Spinal cord (tissue), 10 donors: ENCODE measurements around the gene TSPO. TPM values are rescaled to one million over a fixed set of nuclear protein-coding genes. Genes with fewer than 3 reads are reported as not detected.
"Not testable (repeated sequence)": the region's sequence is repeated elsewhere in the genome, so short reads cannot be mapped to it uniquely, and the experiment has no call there.

ENCODE experiments used
- DNase-seq, 6 donors: peaks; one replicate each; pipeline versions ENCODE4 v3.0.0 to v3.0.0-alpha.2; 2013 to 2015; ENCODE audit warnings: low spot score in 6 of 6, low read depth in 4 of 6
- H3K27ac ChIP-seq: one replicate; pipeline ENCODE4 v1.5.1; 2013; ENCODE audit warnings: low read depth, low read length, control low read depth
- H3K27me3 ChIP-seq: one replicate; pipeline ENCODE4 v1.6.1; 2013; ENCODE audit warnings: low read length; ENCODE audit not compliant: control insufficient read depth, insufficient read depth
- H3K36me3 ChIP-seq: one replicate; pipeline ENCODE4 v1.6.1; 2013; ENCODE audit warnings: low read length; ENCODE audit not compliant: control insufficient read depth, insufficient read depth
- H3K4me1 ChIP-seq: one replicate; pipeline ENCODE4 v1.6.1; 2013; ENCODE audit warnings: low read length; ENCODE audit not compliant: control insufficient read depth, insufficient read depth
- H3K4me3 ChIP-seq: one replicate; pipeline ENCODE4 v1.5.1; 2013; ENCODE audit warnings: low read depth, low read length, control low read depth
- H3K9me3 ChIP-seq: one replicate; pipeline ENCODE4 v1.6.1; 2013; ENCODE audit warnings: low read length; ENCODE audit not compliant: control insufficient read depth, insufficient read depth
- WGBS: methylation state at CpG from one replicate; pipeline ENCODE4 v1.1.5; 2013; ENCODE audit warnings: missing lambda C conversion rate; ENCODE audit not compliant: insufficient coverage; 5-methylcytosine and 5-hydroxymethylcytosine counted together
- polyA plus RNA-seq, 2 donors: library from polyadenylated mRNA; unstranded; fragments of 120-200 nt; gene quantifications; one replicate each; pipeline ENCODE4 v1.2.1, GENCODE V29; 2013; ENCODE audit not compliant: insufficient read length in 2 of 2
- total RNA-seq, 2 donors: library from RNA; depleted of rRNA in 1 of 2; stranded (reverse); fragments of 120-200 nt in 1 of 2; fragments of >200 nt in 1 of 2; gene quantifications; one replicate each; pipeline versions ENCODE4 v1.2.3 to v1.2.4, GENCODE V29; 2013 to 2014
- donor health status: healthy.

TSPO gene
- total and polyA plus RNA-seq, 4 donors: 38.7 to 80.1 (median 41.8) TPM

- H3K9me3 ChIP-seq, H3K27me3 ChIP-seq, H3K27ac ChIP-seq, DNase-seq, H3K4me3 ChIP-seq: not testable (repeated sequence)
- 77% methylated on average over 5 of the region's 8 CpGs for WGBS
- H3K36me3 ChIP-seq: peaks cover 11% of the 10 kb centered on the region
- H3K4me1 ChIP-seq: peaks cover 18% of the 10 kb centered on the region
Observed at GRCh38 chr22:43145371-43145770, 6.0 kb upstream of the TSPO start.

GRCh38 chr22:43146332-43146731 is 5.0 kb upstream of the TSPO start:
- WGBS: 94% methylated on average over 9 of the region's 15 CpGs
- not testable (repeated sequence) for H3K36me3 ChIP-seq, H3K9me3 ChIP-seq, H3K27me3 ChIP-seq, H3K4me3 ChIP-seq, H3K27ac ChIP-seq, DNase-seq
- peaks cover 22% of the 10 kb centered on the region for H3K4me1 ChIP-seq

GRCh38 chr22:43147821-43148220 is 3.5 kb upstream of the TSPO start:
- H3K27me3 ChIP-seq: no peaks in the 10 kb centered on the region
- H3K4me1 ChIP-seq: peaks cover 26% of the 10 kb centered on the region
- no peak overlapping the region for H3K4me3 ChIP-seq
- H3K27ac ChIP-seq: no peak overlapping the region
- WGBS: 57% methylated on average over 8 of the region's 8 CpGs
- no peak for DNase-seq
- no peaks in the 10 kb centered on the region for H3K36me3 ChIP-seq
- no peaks in the 10 kb centered on the region for H3K9me3 ChIP-seq

- Histone ChIP-seq H3K27ac (no peak overlapping the region), H3K36me3 (no peaks in the 10 kb centered on the region), H3K27me3 (no peaks in the 10 kb centered on the region), H3K9me3 (no peaks in the 10 kb centered on the region), H3K4me1 (peaks cover 25% of the 10 kb centered on the region), H3K4me3 (no peak overlapping the region)
- DNase-seq: no peak
- WGBS: 57% methylated on average over 6 of the region's 6 CpGs
Observed at GRCh38 chr22:43148581-43148980, 2.8 kb upstream of the TSPO start.

GRCh38 chr22:43150731-43151206 is 590 bp upstream of the TSPO start:
- no peaks in the 10 kb centered on the region for H3K27me3 ChIP-seq
- no peak for DNase-seq
- peaks cover 6% of the 10 kb centered on the region for H3K36me3 ChIP-seq
- H3K4me1 ChIP-seq: peaks cover 25% of the 10 kb centered on the region
- peak overlapping the region; percentile 55 for H3K4me3 ChIP-seq
- no peaks in the 10 kb centered on the region for H3K9me3 ChIP-seq
- H3K27ac ChIP-seq: no peak overlapping the region
- WGBS: 81% methylated on average over 15 of the region's 15 CpGs

GRCh38 chr22:43152003-43152356 is 621 bp downstream of the TSPO start:
- DNase-seq: peak in 1 of 6 donors; percentile 23
- H3K4me1 ChIP-seq: peaks cover 25% of the 10 kb centered on the region
- H3K9me3 ChIP-seq: no peaks in the 10 kb centered on the region
- H3K27ac ChIP-seq: peak overlapping the region; percentile 4
- peaks cover 11% of the 10 kb centered on the region for H3K36me3 ChIP-seq
- H3K27me3 ChIP-seq: no peaks in the 10 kb centered on the region
- H3K4me3 ChIP-seq: peak overlapping the region; percentile 55
- 43% methylated on average over 18 of the region's 18 CpGs for WGBS

- Histone ChIP-seq H3K4me1 (peaks cover 25% of the 10 kb centered on the region), H3K4me3 (peak overlapping the region; percentile 55), H3K27me3 (no peaks in the 10 kb centered on the region), H3K27ac (peak overlapping the region; percentile 4), H3K9me3 (no peaks in the 10 kb centered on the region), H3K36me3 (peaks cover 11% of the 10 kb centered on the region)
- peak in 2 of 6 donors; percentile 48 to 63 for DNase-seq
- 20% methylated on average over 22 of the region's 22 CpGs for WGBS
Observed at GRCh38 chr22:43152357-43153071, 1.2 kb downstream of the TSPO start.

GRCh38 chr22:43153899-43154298 is 2.5 kb downstream of the TSPO start:
- no peak overlapping the region for H3K4me3 ChIP-seq
- no peaks in the 10 kb centered on the region for H3K9me3 ChIP-seq
- H3K36me3 ChIP-seq: peaks cover 13% of the 10 kb centered on the region
- H3K27ac ChIP-seq: no peak overlapping the region
- peaks cover 25% of the 10 kb centered on the region for H3K4me1 ChIP-seq
- 77% methylated on average over 5 of the region's 9 CpGs for WGBS
- DNase-seq: no peak
- no peaks in the 10 kb centered on the region for H3K27me3 ChIP-seq

- DNase-seq: no peak
- Histone ChIP-seq H3K27ac (no peak overlapping the region), H3K4me3 (no peak overlapping the region), H3K4me1 (peaks cover 33% of the 10 kb centered on the region), H3K9me3 (no peaks in the 10 kb centered on the region), H3K27me3 (no peaks in the 10 kb centered on the region), H3K36me3 (peaks cover 22% of the 10 kb centered on the region)
- 85% methylated on average over 26 of the region's 27 CpGs for WGBS
Observed at GRCh38 chr22:43154887-43155536, 3.7 kb downstream of the TSPO start.

GRCh38 chr22:43155789-43156188 is 4.4 kb downstream of the TSPO start:
- Histone ChIP-seq H3K27ac (no peak overlapping the region), H3K36me3 (peaks cover 22% of the 10 kb centered on the region), H3K4me1 (peaks cover 31% of the 10 kb centered on the region), H3K27me3 (no peaks in the 10 kb centered on the region), H3K9me3 (no peaks in the 10 kb centered on the region), H3K4me3 (no peak overlapping the region)
- DNase-seq: no peak
- WGBS: 86% methylated on average over 5 of the region's 5 CpGs
